ES-I3 (cell line): Measurements from ENCODE around the gene CSRP1.
"Not testable (repeated sequence)": the region's sequence is repeated elsewhere in the genome, so short reads cannot be mapped to it uniquely, and the experiment has no call there.

Experiments used
- H3K36me3 ChIP-seq: 2 replicates; pipeline ENCODE4 v1.6.1; 2013; ENCODE audit warnings: mild to moderate bottlenecking, low read length, control low read depth, moderate library complexity; ENCODE audit not compliant: insufficient read depth
- H3K4me1 ChIP-seq: 2 replicates; pipeline ENCODE4 v1.6.1; 2013; ENCODE audit warnings: mild to moderate bottlenecking, control low read depth, low read length; ENCODE audit not compliant: insufficient read depth
- H3K9ac ChIP-seq: 2 replicates; pipeline ENCODE4 v1.6.1; 2013; ENCODE audit warnings: low read depth, mild to moderate bottlenecking, low read length, moderate library complexity
- H3K9me3 ChIP-seq: 2 replicates; pipeline ENCODE4 v1.6.1; 2013; ENCODE audit warnings: mild to moderate bottlenecking, low read length, moderate library complexity; ENCODE audit not compliant: control insufficient read depth, insufficient read depth

Gene CSRP1

DNA sequence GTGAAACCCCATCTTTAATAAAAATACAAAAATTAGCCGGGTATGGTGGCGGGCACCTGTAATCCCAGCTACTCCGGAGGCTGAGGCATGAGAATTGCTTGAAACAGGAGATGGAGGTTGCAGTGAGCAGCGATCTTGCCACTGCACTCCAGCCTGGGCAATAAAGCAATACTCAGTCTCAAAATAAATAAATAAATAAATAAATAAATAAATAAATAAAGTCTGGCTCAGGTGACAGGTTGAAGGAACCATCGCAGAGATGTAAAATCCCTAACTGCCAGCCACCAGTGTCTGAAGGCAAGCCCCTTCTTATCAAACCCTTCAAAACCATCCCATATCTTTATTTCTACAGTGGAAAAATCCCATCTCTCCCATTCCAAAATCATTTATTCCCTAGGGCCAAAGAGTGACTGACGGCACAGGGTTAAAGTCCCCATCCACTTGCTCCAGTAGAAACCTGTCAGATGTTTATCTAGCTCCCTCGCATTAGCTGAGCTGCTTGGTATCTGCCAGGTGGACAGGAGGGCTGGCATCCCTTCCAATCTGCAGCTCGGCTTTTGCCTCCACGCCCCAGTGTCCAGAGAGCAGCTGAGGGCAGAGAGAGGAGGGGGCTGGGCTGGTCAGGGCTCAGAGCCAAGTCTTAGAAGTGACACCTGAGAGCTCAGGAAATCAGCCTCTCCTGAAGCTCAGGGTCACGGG is 5.0 kb downstream of the CSRP1 start:
- no peaks in the 10 kb centered on the region for H3K36me3 ChIP-seq
- H3K9ac ChIP-seq = no peak overlapping the region
- H3K4me1 ChIP-seq = peaks cover 58% of the 10 kb centered on the region
- H3K9me3 ChIP-seq = no peaks in the 10 kb centered on the region

- no peak overlapping the region for H3K9ac ChIP-seq
- H3K4me1 ChIP-seq = peaks cover 56% of the 10 kb centered on the region
- H3K9me3 ChIP-seq = no peaks in the 10 kb centered on the region
- no peaks in the 10 kb centered on the region for H3K36me3 ChIP-seq
Measured at GRCh38 chr1:201501144-201501543, 5.8 kb downstream of the CSRP1 start.

DNA sequence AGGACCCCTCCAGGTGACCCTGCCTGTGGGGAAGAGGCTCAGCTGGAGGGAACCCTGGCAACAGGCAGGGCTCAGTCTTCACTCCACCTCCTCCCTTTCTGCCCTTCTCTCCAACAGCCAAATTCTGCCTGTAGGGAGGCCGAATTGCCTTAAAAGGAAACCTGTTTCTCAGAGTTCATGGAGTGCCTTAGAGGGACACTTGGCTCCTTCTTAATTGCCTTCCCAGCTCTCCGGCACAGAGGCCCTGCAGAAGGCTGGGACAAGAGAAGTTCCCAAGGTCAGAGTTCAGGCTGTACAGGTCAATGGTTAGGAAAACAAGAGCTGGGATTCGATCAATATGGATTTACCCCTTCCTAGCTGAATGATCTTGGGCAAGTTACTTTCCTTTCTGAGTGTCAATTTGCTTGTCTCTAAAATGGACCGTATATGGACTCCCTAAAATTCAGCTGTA is 6.2 kb downstream of the CSRP1 start:
- Histone ChIP-seq H3K4me1 (peaks cover 51% of the 10 kb centered on the region), H3K9me3 (no peaks in the 10 kb centered on the region), H3K36me3 (no peaks in the 10 kb centered on the region), H3K9ac (no peak overlapping the region; the same call in 1 of the 2 replicates)

DNA sequence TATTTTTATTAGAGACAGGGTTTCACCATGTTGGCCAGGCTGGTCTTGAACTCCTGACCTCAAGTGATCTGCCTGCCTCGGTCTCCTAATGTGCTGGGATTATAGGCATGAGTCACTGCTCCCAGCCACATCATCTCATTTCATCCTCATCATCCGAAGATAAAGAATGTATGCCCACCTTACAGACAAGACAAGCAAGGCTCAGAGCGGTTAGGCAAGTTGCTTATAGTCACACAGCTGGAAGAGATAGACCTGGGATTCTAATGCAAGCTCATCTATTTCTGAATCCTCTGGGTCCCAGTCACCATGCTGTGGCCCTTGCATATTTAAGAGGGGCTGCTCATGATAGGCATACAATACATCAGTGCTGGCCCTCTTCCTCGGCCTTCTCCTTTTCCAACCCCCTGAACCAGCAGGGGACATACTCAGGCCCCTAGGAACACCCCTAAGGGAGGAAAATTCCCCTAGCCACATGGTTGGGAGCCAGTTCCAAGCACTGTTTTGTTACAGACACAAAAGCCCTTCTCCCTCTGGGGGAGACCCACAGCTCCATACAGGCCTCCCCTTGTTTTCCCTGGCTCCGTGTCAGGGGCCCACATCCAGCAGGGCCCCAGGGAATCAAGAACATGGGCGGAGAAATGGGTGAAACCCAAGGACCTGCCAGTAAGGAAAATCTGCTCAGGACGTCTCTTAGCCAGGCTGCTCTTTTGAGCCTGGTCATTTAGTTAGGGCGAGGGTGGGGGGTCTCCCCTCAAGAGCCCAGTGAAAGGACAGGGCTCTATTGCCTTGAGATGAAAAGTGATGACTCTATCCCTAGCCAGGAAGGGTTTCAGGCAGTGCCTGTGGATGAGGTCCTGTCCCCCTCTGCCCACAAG is 6.9 kb downstream of the CSRP1 start:
- no peaks in the 10 kb centered on the region for H3K36me3 ChIP-seq
- H3K9me3 ChIP-seq = no peaks in the 10 kb centered on the region
- H3K9ac ChIP-seq = no peak overlapping the region; the same call in 1 of the 2 replicates
- H3K4me1 ChIP-seq = peaks cover 45% of the 10 kb centered on the region

DNA sequence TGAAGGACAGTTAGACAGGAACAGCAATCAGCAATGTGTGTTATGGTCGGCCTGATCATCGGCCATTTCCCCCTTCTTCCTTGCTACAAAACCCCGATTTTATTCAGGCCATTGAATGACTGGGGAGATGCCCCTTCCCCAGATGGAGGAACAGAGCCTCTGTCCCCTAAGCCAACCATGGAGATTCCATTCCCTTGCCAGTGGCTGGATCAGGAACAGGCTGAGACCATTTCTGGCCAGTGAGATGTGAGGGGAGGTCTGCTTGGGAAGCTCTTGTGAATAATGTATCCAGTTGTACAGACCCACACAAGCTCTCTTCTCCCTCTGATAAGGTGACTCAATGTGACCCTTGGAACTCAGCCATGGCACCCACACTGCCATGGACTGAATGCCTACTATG is 7.7 kb downstream of the CSRP1 start:
- H3K9me3 ChIP-seq = no peaks in the 10 kb centered on the region
- peaks cover 38% of the 10 kb centered on the region for H3K4me1 ChIP-seq
- H3K9ac ChIP-seq = no peak overlapping the region
- H3K36me3 ChIP-seq = no peaks in the 10 kb centered on the region

DNA sequence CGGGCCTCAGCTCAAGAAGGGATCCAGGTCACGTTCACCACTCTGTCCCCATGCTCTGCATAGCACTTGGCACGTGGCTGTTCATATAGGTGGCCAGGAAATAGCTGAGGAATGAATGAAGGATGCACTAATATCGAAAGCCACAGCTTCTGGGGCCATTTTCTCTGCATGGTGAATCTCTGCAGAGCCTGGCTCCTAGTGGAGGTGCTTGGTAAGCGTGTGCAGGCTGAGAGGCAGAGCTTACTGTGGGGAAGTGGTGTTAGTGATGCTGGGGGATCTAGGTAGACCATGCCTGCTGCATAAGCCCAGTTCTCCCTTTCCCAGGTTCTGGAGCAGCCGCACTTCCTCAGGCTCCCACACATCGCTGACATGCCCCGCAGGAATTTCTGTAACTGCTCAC is 8.3 kb downstream of the CSRP1 start:
- Histone ChIP-seq H3K36me3 (no peaks in the 10 kb centered on the region), H3K9ac (no peak overlapping the region), H3K9me3 (no peaks in the 10 kb centered on the region), H3K4me1 (peaks cover 32% of the 10 kb centered on the region)

- H3K9me3 ChIP-seq = no peaks in the 10 kb centered on the region
- H3K36me3 ChIP-seq = no peaks in the 10 kb centered on the region
Measured at GRCh38 chr1:201497935-201498509, 8.9 kb downstream of the CSRP1 start.

DNA sequence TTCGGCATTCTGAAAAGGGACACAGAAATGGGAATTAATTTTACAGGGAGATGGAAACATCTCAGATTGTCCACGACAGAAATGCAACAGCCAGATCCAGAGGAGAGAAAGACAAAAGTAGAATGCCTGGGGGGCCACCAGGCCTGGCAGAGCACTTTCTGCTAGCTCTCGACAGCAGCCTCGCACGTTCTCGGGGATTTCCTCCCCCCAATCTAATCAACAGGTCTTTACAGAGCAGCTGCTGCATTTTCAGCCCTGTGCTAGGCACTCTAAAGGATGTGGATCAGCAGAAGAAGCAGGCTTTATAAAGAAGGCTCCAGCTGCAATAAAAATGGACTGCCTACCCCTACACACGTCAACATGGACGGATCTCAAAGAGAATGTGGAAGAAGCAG is 10.6 kb downstream of the CSRP1 start:
- Histone ChIP-seq H3K9ac (no peak overlapping the region), H3K9me3 (no peaks in the 10 kb centered on the region), H3K36me3 (no peaks in the 10 kb centered on the region), H3K4me1 (peaks cover 15% of the 10 kb centered on the region; the same call in 1 of the 2 replicates)

More at GRCh38 chr1:201497935-201498509, 8.9 kb downstream of the CSRP1 start:
- Histone ChIP-seq H3K4me1 (peaks cover 26% of the 10 kb centered on the region), H3K9ac (no peak overlapping the region)

DNA sequence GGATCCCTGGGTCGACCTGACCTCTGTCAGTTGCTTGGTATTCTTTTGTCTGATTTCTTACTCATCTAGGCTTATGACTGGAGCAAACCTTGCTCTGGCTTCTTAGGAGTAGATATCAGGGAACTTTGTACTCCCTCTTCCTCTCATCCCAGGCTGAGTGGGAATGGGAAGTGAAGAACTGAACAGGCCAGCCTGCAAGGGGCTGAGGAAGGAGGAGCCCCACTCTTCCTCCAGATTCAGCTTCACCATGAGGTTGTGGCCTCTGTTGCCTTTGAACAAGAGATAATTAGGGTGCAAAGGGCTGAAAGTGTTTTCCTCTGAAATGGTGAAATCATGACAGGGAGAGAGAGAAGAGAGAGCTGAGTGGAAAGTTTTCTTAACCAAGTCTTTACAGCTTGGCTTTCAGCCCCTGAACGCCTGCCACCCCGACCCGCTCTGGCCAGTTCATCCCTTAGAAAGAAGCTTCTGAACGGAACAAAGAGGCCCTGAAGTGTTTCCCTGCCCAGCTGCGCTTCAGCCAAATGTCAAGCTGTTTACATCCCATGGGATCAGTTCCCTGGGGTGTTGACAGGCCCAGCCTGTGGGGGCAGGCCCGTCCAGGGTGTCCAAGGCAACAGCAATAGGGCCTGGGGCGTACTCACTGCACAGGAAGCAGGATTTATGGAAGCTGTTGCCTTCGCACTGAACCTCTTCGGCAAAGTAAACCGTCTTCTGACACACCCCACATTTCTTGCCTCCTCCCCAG is 11.2 kb downstream of the CSRP1 start:
- Histone ChIP-seq H3K9me3 (no peaks in the 10 kb centered on the region), H3K9ac (no peak overlapping the region)

GRCh38 chr1:201493757-201494617 is 12.9 kb downstream of the CSRP1 start:
- H3K9me3 ChIP-seq = no peaks in the 10 kb centered on the region
- H3K4me1 ChIP-seq = no peaks in the 10 kb centered on the region
- no peak overlapping the region for H3K9ac ChIP-seq
- H3K36me3 ChIP-seq = no peaks in the 10 kb centered on the region

More for the DNA sequence above, 11.2 kb downstream of the CSRP1 start:
- Histone ChIP-seq H3K36me3 (no peaks in the 10 kb centered on the region), H3K4me1 (peaks cover 9% of the 10 kb centered on the region; the same call in 1 of the 2 replicates)

DNA sequence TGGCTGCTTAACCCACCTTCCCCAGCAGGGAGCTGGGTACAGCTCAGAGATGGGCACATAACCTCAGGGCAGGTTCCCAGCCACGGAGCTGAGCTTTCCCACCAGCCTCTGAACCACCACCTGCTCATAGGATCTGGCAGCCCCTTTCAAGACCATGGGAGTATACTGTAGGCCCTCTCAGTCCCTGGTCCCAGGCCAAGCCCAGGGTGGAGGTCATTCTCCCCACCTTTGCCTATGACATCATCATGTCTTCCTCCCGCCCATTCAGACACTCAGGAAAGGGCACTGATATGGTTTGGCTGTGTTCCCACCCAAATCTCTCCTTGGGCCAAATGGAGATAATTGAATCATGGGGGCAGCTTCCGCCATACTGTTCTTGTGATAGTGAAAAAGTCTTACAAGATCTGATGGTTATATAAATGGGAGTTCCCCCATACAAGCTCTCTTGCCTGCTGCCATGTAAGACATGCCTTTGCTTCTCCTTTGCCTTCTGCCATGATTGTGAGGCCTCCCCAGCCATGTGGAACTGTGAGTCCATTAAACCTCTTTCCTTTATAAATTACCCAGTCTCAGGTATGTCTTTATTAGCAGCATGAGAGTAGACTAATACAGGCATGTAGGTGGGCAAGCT is 13.8 kb downstream of the CSRP1 start:
- H3K4me1 ChIP-seq, H3K36me3 ChIP-seq, H3K9me3 ChIP-seq, H3K9ac ChIP-seq: not testable (repeated sequence)

GRCh38 chr1:201491896-201492511 is 14.9 kb downstream of the CSRP1 start:
- no peak overlapping the region for H3K9ac ChIP-seq
- H3K4me1 ChIP-seq = no peaks in the 10 kb centered on the region
- H3K9me3 ChIP-seq = no peaks in the 10 kb centered on the region
- H3K36me3 ChIP-seq = no peaks in the 10 kb centered on the region

DNA sequence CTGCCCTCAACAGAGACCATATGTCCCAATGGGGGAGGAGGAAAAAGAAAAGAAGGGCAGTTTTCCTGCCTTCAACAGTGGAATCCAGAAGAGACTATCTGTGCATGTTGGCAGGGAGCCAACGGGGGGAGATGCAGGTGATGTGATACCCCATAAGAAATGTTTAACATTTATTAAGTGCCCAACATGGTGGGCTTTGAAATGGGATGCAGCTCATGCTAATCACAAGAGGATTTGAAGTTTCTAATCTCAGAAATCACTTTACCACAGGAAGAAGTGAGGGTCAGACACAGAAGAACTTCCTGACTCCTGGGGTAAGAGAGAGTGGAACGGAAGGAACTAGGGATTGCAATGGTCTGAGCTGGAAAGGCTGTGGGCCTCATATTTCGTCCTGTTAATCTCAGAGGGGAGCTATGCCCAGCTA is 16.2 kb downstream of the CSRP1 start:
- Histone ChIP-seq H3K9ac (no peak overlapping the region), H3K9me3 (no peaks in the 10 kb centered on the region), H3K4me1 (no peaks in the 10 kb centered on the region), H3K36me3 (no peaks in the 10 kb centered on the region; the same call in 1 of the 2 replicates)
